Endothelial cell of umbilical vein (primary cell): ENCODE data around the gene FABP7. TPM values are rescaled to one million over a fixed set of nuclear protein-coding genes. Genes with fewer than 3 reads are reported as not detected.

ENCODE experiments used
- BruUV-seq: library from RNA; stranded (reverse); fragments of 400-500 nt; replicated peaks from 2 replicates; lab custom pipeline; 2021; lab: Mats Ljungman, UMichigan
- CTCF ChIA-PET: fragments of 300-600, 350-600 bp; sonication (Branson Sonifier 250); formaldehyde crosslinking; loops from one replicate; lab custom pipeline; 2021; ENCODE audit warnings: antibody characterized with exemption, inconsistent platforms; lab: Charles Lee
- POLR2A ChIA-PET: fragments of 300-600, 350-600 bp; sonication (Branson Sonifier 250); formaldehyde crosslinking; loops from one replicate; lab custom pipeline; 2021; ENCODE audit warnings: antibody characterized with exemption, inconsistent platforms; lab: Charles Lee
- DNase-seq: peaks from one replicate; pipeline ENCODE4 v3.0.0-alpha.2; 2011; ENCODE audit warnings: low read depth, low spot score
- FAIRE-seq: peaks from 2 replicates; lab custom pipeline; 2011; peaks lifted over from hg19 to GRCh38; lab: Jason Lieb, UNC
- H2AFZ ChIP-seq: 2 replicates; pipeline ENCODE4 v1.6.0; 2012; ENCODE audit warnings: low read depth, low read length, control low read depth, inconsistent platforms
- H3K27ac ChIP-seq: 2 replicates; pipeline ENCODE4 v1.5.1; 2011; ENCODE audit warnings: low read depth, mild to moderate bottlenecking, control low read depth, low read length, moderate library complexity; ENCODE audit not compliant: insufficient read depth
- H3K27me3 ChIP-seq, 2 experiments: 2 replicates each; pipeline versions ENCODE4 v1.6.0 to v1.6.1; 2011; ENCODE audit warnings: low read length in 2 of 2, mixed read lengths in 1 of 2; ENCODE audit not compliant: control insufficient read depth in 2 of 2, insufficient read depth in 2 of 2
- H3K36me3 ChIP-seq, 2 experiments: 2 replicates in 1 of 2; 3 replicates in 1 of 2; pipeline ENCODE4 v1.5.1; 2011; ENCODE audit warnings: low read length in 2 of 2, mild to moderate bottlenecking in 1 of 2, moderate library complexity in 1 of 2; ENCODE audit not compliant: control insufficient read depth in 2 of 2, insufficient read depth in 2 of 2; ENCODE audit errors: extremely low read depth in 1 of 2
- H3K4me1 ChIP-seq: 3 replicates; pipeline ENCODE4 v1.5.1; 2011; ENCODE audit warnings: mild to moderate bottlenecking, low read length; ENCODE audit not compliant: control insufficient read depth, insufficient read depth; ENCODE audit errors: extremely low read depth
- H3K4me2 ChIP-seq: 2 replicates; pipeline ENCODE4 v1.6.1; 2011; ENCODE audit warnings: low read length, control low read depth, mixed read lengths; ENCODE audit not compliant: insufficient read depth
- H3K4me3 ChIP-seq, 3 experiments: fragments of 200-600 bp in 1 of 3; sonication (generic), shearing (Covaris generic) in 1 of 3; replicated peaks in 1 of 3; 2 replicates each; pipeline ENCODE4 v1.5.1; 2011 to 2016; ENCODE audit warnings: control low read depth in 3 of 3, low read length in 3 of 3, mild to moderate bottlenecking in 2 of 3, inconsistent platforms in 1 of 3, low read depth in 1 of 3, moderate library complexity in 1 of 3; ENCODE audit not compliant: insufficient read depth in 1 of 3
- H3K79me2 ChIP-seq: 2 replicates; pipeline ENCODE4 v1.6.0; 2012; ENCODE audit warnings: low read length, inconsistent platforms; ENCODE audit not compliant: control insufficient read depth, insufficient read depth
- H3K9ac ChIP-seq: replicated peaks from 2 replicates; pipeline ENCODE3; 2011; ENCODE audit warnings: low read length, control low read depth; ENCODE audit not compliant: insufficient read depth; ENCODE audit errors: extremely low read depth
- H3K9me1 ChIP-seq: replicated peaks from 3 replicates; pipeline ENCODE4 v1.6.0; 2011; ENCODE audit warnings: mild to moderate bottlenecking, low read length; ENCODE audit not compliant: control insufficient read depth, insufficient read depth; ENCODE audit errors: extremely low read depth
- H3K9me3 ChIP-seq: replicated peaks from 2 replicates; pipeline ENCODE4 v1.5.1; 2012; ENCODE audit warnings: low read length, inconsistent platforms; ENCODE audit not compliant: control insufficient read depth, insufficient read depth
- H4K20me1 ChIP-seq: replicated peaks from 2 replicates; pipeline ENCODE3; 2011; ENCODE audit warnings: mild to moderate bottlenecking, low read length; ENCODE audit not compliant: control insufficient read depth, insufficient read depth; ENCODE audit errors: extremely low read depth
- CTCF ChIP-seq, 2 donors: IDR thresholded peaks; 1 replicate in 1 of 2; 2 replicates in 1 of 2; pipeline ENCODE4 v1.5.1; 2011; ENCODE audit warnings: low read length in 2 of 2, mild to moderate bottlenecking in 2 of 2, moderate library complexity in 2 of 2, control low read depth in 1 of 2, inconsistent platforms in 1 of 2, low read depth in 1 of 2; ENCODE audit not compliant: insufficient read depth in 1 of 2; ENCODE audit errors: extremely low read depth in 1 of 2
- EZH2 ChIP-seq: IDR thresholded peaks from 2 replicates; pipeline ENCODE4 v1.6.1; 2012; ENCODE audit warnings: borderline replicate concordance, low read depth, mild to moderate bottlenecking, moderate library complexity, low read length, inconsistent platforms; ENCODE audit not compliant: severe bottlenecking
- FOS ChIP-seq: IDR thresholded peaks from 2 replicates; pipeline ENCODE4 v1.6.1; 2011; ENCODE audit warnings: mild to moderate bottlenecking, low read length, moderate library complexity, borderline replicate concordance; ENCODE audit not compliant: insufficient read depth
- GATA2 ChIP-seq: IDR thresholded peaks from 2 replicates; pipeline ENCODE4 v1.7.0; 2011; ENCODE audit warnings: low read depth, mild to moderate bottlenecking, moderate library complexity, mixed read lengths, low read length; ENCODE audit not compliant: insufficient read length, insufficient read depth
- JUN ChIP-seq: IDR thresholded peaks from 2 replicates; pipeline ENCODE4 v1.6.1; 2011; ENCODE audit warnings: borderline replicate concordance, low read depth; ENCODE audit not compliant: insufficient read length, insufficient read depth
- MAX ChIP-seq: IDR thresholded peaks from 2 replicates; pipeline ENCODE4 v1.6.1; 2011; ENCODE audit not compliant: insufficient read depth, insufficient read length
- MYC ChIP-seq: IDR thresholded peaks from one replicate; pipeline ENCODE4 v1.6.1; 2011; ENCODE audit warnings: mild to moderate bottlenecking, low read depth, low read length
- POLR2A ChIP-seq: IDR thresholded peaks from 2 replicates; pipeline ENCODE4 v1.6.1; 2012; ENCODE audit warnings: low read depth, mild to moderate bottlenecking, control low read depth, low read length
- POLR2AphosphoS5 ChIP-seq: IDR thresholded peaks from 2 replicates; pipeline ENCODE4 v1.6.1; 2012; ENCODE audit warnings: low read depth, mild to moderate bottlenecking, control low read depth, low read length, moderate library complexity; ENCODE audit not compliant: insufficient read depth
- dilution Hi-C: fragments of 300-500 bp; cut with MboI; formaldehyde crosslinking; loops from one replicate; pipeline ENCODE4 v1.15.0; 2019; ENCODE audit warnings: low sequenced_read_pairs; ENCODE audit not compliant: extremely low pct_ligation_motif_present
- intact Hi-C: fragments of 100-400 bp; cut with micrococcal nuclease; formaldehyde crosslinking; loops from one replicate; pipeline ENCODE4 v1.10.0; 2022
- polyA plus RNA-seq, 4 experiments: library from polyadenylated mRNA; depleted of rRNA in 3 of 4; stranded (reverse) in 3 of 4; unstranded in 1 of 4; fragments of >200 nt; gene quantifications; 2 replicates each; pipeline versions ENCODE4 v1.2.1 to v1.2.3, GENCODE V29; 2011 to 2012; ENCODE audit warnings: missing spikeins in 1 of 4
- total RNA-seq: library from RNA; stranded (reverse); gene quantifications from 2 replicates; pipeline ENCODE4 v1.2.3, GENCODE V29; 2021

The FABP7 gene
- total and polyA plus RNA-seq, 2 donors (not counting 3 experiments of a cell fraction or from before 2014, with no cell fraction given) = not detected

DNA sequence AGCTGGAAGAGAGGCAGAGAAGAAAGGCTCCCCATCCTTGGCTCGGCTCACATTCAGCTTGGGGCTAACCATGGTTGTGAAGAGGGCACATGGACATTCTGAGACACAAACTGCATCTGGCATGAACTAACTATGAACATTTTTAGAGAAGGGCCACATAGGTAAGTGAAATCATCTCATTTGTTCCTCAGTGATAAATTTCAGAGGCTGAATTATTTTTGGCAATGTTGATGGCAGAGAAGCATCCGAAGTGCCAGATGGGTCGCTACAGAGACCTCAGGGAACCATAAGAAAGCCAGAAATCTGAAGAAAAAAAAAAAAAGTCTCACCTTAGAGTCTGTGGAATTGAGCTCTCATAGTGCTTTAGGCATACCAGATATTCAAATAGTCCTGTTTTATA is 49.2 kb upstream of the FABP7 start:
- BruUV-seq = no TSS peak
- no peak overlapping the region for H3K4me2 ChIP-seq
- TF ChIP-seq MYC = no peak
- TF ChIP-seq MAX = no peak
- TF ChIP-seq FOS = no peak
- TF ChIP-seq GATA2 = no peak
- no peak for TF ChIP-seq JUN
- no peak for TF ChIP-seq POLR2A
- TF ChIP-seq EZH2 = no peak
- no peak for TF ChIP-seq CTCF (IDR thresholded peaks at IDR 0.05; ENCODE audit: extremely low read depth in 1 of 2, insufficient read depth in 1 of 2, low read depth in 1 of 2, low read length in 2 of 2)
- no peak for TF ChIP-seq POLR2AphosphoS5
- intact Hi-C loops = loop anchor here (1.0 to 10.0 kb wide), 4 partner anchors 109 to 986 kb away; no protein-coding TSS in a partner anchor
- no peaks in the 10 kb centered on the region for H3K9me1 ChIP-seq
- H3K4me1 ChIP-seq = no peaks in the 10 kb centered on the region
- H2AFZ ChIP-seq = no peak overlapping the region
- no peak for FAIRE-seq
- H3K4me3 ChIP-seq = no peak overlapping the region
- no peak overlapping the region for H3K9ac ChIP-seq
- H4K20me1 ChIP-seq = no peaks in the 10 kb centered on the region
- H3K36me3 ChIP-seq = no peaks in the 10 kb centered on the region
- peaks cover 5 to 11% of the 10 kb centered on the region in 2 experiments for H3K27me3 ChIP-seq
- CTCF ChIA-PET = interaction anchor here (1.0 to 9.1 kb wide), 9 partner anchors 11 to 985 kb away, joined by 3 to 274 read pairs (median 5); no protein-coding TSS in a partner anchor
- POLR2A ChIA-PET = no interaction called here
- H3K9me3 ChIP-seq = no peaks in the 10 kb centered on the region
- DNase-seq = no peak
- no peak overlapping the region for H3K27ac ChIP-seq
- H3K79me2 ChIP-seq = no peaks in the 10 kb centered on the region
- dilution Hi-C loops = no loop called here
